Measurements from ENCODE around the gene CLSTN2.

- TF ChIP-seq CTCF (conservative IDR thresholded peaks at IDR 0.05 in 1 of 2, IDR thresholded peaks at IDR 0.05 in 1 of 2; ENCODE audit: extremely low read depth in 1 of 2, insufficient read depth in 1 of 2, low read depth in 1 of 2, low read length in 2 of 2) (no peak), EZH2 (IDR thresholded peaks at IDR 0.05; ENCODE audit: borderline replicate concordance, low read length) (no peak)
These were observed 431.1 kb downstream of the CLSTN2 start for GRCh38 chr3:140365872-140366697.
